ENCODE data around the gene RHOBTB3.

RHOBTB3 gene

DNA sequence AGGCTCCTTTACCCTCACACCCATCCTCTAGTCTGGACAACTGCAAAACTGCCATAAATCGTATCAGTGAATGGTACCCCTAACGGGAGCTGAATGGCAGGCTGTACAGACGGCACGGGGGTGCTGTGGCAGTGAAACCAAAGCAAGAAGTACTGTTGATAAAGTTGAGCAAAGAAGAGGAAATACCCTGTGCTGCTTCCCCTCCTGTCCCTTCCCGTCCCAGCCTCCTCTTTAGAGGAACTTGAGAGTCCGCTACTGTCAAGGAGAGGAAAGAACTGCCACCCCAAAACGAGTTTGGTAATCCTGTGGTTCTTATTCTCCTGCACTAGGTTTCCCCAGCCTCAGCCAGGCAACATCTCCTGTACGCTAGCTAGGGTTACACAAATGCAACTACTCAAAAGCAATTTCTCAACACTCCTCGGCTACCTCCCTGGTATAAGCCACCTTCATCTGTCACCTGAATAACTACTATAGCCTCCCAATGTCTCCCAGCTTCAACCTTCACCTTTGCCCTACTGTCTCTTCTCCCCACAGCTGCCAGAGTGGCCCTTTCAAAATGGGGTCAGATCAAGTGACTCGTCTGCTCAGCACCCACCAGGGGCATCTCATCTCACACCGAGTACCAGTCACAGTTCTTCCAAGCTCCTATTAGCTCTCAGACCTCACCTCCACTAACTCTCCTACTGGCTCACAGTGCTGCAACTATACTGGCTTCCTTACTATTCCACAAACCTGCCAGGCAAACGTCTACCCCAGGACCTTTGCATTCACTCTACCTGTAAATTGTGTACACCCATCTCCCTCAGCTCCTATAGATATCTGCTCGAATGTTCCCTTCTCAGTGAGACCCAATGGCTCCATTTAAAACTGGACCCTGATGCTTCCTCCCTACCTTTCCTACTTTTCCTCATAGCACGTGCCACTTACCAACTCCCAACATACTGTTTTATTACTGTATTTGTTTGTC, 87.3 kb downstream of the RHOBTB3 start:
- no peaks in the 10 kb centered on the region for H3K9me3 ChIP-seq (ENCODE audit: severe bottlenecking)
- no peak overlapping the region for H3K4me3 ChIP-seq (ENCODE audit: low read depth, low read length)
- no peaks in the 10 kb centered on the region for H3K36me3 ChIP-seq
- no peak for DNase-seq
- TF ChIP-seq, protein P1, sequence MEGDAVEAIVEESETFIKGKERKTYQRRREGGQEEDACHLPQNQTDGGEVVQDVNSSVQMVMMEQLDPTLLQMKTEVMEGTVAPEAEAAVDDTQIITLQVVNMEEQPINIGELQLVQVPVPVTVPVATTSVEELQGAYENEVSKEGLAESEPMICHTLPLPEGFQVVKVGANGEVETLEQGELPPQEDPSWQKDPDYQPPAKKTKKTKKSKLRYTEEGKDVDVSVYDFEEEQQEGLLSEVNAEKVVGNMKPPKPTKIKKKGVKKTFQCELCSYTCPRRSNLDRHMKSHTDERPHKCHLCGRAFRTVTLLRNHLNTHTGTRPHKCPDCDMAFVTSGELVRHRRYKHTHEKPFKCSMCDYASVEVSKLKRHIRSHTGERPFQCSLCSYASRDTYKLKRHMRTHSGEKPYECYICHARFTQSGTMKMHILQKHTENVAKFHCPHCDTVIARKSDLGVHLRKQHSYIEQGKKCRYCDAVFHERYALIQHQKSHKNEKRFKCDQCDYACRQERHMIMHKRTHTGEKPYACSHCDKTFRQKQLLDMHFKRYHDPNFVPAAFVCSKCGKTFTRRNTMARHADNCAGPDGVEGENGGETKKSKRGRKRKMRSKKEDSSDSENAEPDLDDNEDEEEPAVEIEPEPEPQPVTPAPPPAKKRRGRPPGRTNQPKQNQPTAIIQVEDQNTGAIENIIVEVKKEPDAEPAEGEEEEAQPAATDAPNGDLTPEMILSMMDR (IDR thresholded peaks at IDR 0.05; ENCODE audit: low read depth, low read length), result no peak
- H3K27me3 ChIP-seq (ENCODE audit: insufficient read depth, low read depth, severe bottlenecking), result no peaks in the 10 kb centered on the region
- H3K27ac ChIP-seq, result no peak overlapping the region

DNA sequence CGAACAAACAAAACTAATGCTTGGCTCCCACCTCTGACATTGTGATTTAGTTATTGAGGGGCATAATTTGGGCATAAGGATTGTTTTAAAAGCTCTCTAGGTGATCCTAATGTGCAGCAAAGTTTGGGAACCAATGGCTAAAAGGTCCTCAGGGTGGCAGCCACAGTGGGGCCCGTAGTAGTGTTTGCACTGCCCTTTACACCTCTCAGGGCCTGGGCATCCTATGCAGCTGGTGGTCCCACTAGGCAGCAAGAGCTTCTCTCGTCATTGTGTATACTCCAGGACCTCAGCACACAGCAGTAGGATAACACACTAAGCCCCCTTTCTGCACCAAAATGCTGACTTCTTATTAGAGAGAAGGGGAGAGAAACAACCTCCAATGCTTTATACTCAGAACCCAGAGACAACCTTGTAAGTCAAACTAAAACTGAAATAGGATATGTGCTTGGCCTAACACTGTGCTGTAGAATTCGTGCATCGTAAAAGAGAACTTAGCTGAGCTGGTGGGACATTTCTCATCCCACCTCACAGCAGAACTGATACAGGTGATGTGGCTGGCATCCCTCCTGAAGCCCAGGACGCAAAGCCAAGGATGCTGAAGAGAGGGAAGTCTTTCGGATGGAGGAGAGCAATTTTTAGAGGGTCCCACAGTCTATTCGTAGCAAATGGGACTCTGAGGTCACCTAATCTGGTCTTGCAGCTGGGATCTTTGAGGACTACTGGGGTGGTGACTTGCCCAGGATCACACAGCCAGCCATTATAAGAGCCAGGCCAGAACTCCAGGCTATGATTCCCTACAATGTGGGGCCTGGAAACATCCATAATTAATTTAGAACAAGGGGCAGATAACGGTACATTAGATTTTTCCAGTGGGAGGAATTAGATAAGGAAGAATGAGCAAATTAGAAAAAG, 90.2 kb downstream of the RHOBTB3 start:
- DNase-seq, result no peak
- H3K27ac ChIP-seq, result peak overlapping the region; percentile 56
- TF ChIP-seq, protein P1 (IDR thresholded peaks at IDR 0.05; ENCODE audit: low read depth, low read length), result no peak

DNA sequence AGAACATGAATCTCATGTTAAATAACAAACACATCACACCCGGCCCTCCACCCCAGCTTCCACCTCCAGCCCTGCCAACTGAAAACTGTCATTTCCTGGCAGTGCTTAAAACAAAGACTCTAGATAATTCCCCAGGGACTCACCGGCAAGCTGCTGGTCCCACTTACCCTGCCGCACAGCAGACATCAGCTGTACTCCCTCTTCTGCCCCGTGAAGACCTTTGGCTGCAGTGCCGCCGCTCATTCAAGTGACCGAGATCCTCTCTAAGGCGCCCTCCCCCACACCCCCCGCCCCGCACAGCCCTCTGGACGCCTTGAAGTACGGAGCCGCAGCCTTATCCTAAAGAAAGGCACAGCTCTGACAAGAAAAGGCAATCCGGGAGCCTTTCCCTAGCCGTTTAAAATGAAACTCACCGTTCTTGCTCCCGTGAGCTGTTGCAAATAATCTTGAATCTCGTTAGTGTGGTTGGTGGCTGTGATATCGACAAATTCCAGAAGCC, 91.0 kb downstream of the RHOBTB3 start:
- DNase-seq, result peak; percentile 65
- Histone ChIP-seq H3K27me3 (ENCODE audit: insufficient read depth, low read depth, severe bottlenecking) (no peaks in the 10 kb centered on the region), H3K4me3 (ENCODE audit: low read depth, low read length) (peak overlapping the region; percentile 70), H3K36me3 (no peaks in the 10 kb centered on the region), H3K27ac (peak overlapping the region; percentile 56), H3K9me3 (ENCODE audit: severe bottlenecking) (no peaks in the 10 kb centered on the region)
- TF ChIP-seq, protein P1 (IDR thresholded peaks at IDR 0.05; ENCODE audit: low read depth, low read length), result no peak

More for the DNA sequence above, 90.2 kb downstream of the RHOBTB3 start:
- Histone ChIP-seq H3K36me3 (no peaks in the 10 kb centered on the region), H3K4me3 (ENCODE audit: low read depth, low read length) (peak overlapping the region; percentile 70), H3K9me3 (ENCODE audit: severe bottlenecking) (no peaks in the 10 kb centered on the region), H3K27me3 (ENCODE audit: insufficient read depth, low read depth, severe bottlenecking) (no peaks in the 10 kb centered on the region)

DNA sequence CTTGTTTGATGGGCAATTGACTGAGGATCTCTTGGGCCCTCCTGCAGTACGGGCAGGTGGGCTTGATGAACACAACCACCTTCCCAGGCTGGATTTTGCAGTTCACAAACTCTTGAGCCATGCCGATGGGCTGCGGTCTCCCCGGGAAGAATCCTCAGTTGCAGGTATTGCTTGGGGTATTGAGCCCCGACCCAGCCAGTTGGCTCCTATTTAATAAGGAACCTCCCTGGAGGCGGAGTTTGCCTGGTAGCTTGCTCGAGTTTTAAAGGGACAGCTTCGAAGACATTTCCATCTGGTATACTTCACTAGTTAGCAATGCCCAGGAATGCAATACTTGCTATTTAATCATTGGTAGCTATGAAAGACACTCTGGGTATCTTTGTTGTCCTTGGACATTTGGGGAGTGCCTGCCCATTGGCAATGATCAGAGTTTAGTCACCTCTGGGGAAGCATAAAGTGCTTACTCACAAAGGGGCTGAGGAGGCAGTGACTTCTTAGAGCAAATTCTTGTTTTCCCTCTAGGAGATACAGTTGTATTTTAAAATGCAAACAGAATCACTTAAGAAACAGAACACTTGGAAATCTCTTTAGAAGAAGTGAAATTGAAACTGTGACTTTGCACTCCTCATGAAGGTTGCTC, 91.5 kb downstream of the RHOBTB3 start, which contains the start of gene GLRX:
Gene GLRX (minus strand): TSS at position 185 of the 640 bp plus-strand sequence. CDS start 64 bp downstream, at position 121.
- H3K9me3 ChIP-seq (ENCODE audit: severe bottlenecking), result no peaks in the 10 kb centered on the region
- TF ChIP-seq, protein P1 (IDR thresholded peaks at IDR 0.05; ENCODE audit: low read depth, low read length), result no peak
- peak; percentile 73 for DNase-seq
- H3K4me3 ChIP-seq (ENCODE audit: low read depth, low read length), result peak within 1 kb of the TSS; percentile 70
- H3K36me3 ChIP-seq, result no peaks in the 10 kb centered on the region
- H3K27ac ChIP-seq, result peak within 1 kb of the TSS; percentile 56
- H3K27me3 ChIP-seq (ENCODE audit: insufficient read depth, low read depth, severe bottlenecking), result no peaks in the 10 kb centered on the region

DNA sequence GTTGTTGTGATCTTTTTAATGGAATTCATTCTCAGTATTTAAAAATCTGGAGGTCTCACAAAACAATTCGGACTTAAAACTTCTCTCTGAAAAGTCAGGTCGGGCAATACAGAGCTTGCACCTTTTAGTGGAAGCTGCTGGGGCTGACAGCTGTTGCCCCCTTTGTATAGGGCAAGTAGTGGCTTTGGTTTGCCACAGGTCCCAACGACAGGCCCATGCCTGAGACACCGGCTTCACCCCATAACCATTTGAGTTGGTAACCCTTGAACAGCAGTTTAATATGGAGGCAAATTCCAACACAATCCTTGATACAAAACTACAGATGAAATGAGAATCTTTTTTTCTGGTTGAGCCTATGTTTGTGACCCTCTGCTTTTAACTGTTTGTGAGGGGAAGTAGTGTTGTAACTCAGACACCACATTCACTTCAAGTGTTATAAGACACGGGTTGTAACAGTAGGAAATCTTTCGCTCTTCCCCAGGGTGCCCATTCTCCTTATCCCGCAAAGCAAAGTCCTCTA, 92.1 kb downstream of the RHOBTB3 start:
- no peak overlapping the region for H3K27ac ChIP-seq
- no peaks in the 10 kb centered on the region for H3K27me3 ChIP-seq (ENCODE audit: insufficient read depth, low read depth, severe bottlenecking)
- no peaks in the 10 kb centered on the region for H3K9me3 ChIP-seq (ENCODE audit: severe bottlenecking)
- DNase-seq, result no peak
- no peak overlapping the region for H3K4me3 ChIP-seq (ENCODE audit: low read depth, low read length)
- no peaks in the 10 kb centered on the region for H3K36me3 ChIP-seq
- TF ChIP-seq, protein P1 (IDR thresholded peaks at IDR 0.05; ENCODE audit: low read depth, low read length), result no peak

Data from WERI-Rb-1 (cell line).